OCI-LY7 (cell line): ENCODE measurements around the gene GTF3C4. TPM values are rescaled to one million over a fixed set of nuclear protein-coding genes. Genes with fewer than 3 reads are reported as not detected.

Experiments
- BruUV-seq: library from RNA; stranded (reverse); fragments of 400-500 nt; replicated peaks from 2 replicates; lab custom pipeline; 2021; lab: Mats Ljungman, UMichigan
- CTCF ChIA-PET: fragments of 300-600 bp; sonication (Branson Sonifier 250); formaldehyde crosslinking; loops from one replicate; lab custom pipeline; 2022; ENCODE audit warnings: antibody characterized with exemption; ENCODE audit not compliant: unreplicated experiment; lab: Charles Lee
- POLR2A ChIA-PET: fragments of 300-600 bp; sonication (Branson Sonifier 250); formaldehyde crosslinking; loops from one replicate; lab custom pipeline; 2022; ENCODE audit warnings: antibody characterized with exemption; lab: Charles Lee
- DNase-seq: peaks from one replicate; pipeline ENCODE4 v3.0.0-alpha.2; 2015; ENCODE audit warnings: low spot score
- H2AFZ ChIP-seq: fragments of 200-600 bp; sonication (generic), shearing (Covaris generic); 2 replicates; pipeline ENCODE4 v1.6.1; 2014; ENCODE audit warnings: mild to moderate bottlenecking, antibody characterized with exemption, low read length, moderate library complexity
- H3K27ac ChIP-seq: fragments of 200-600 bp; sonication (generic); 2 replicates; pipeline ENCODE4 v1.5.1; 2014; ENCODE audit warnings: mixed run types, low read depth, mild to moderate bottlenecking, moderate library complexity, low read length, inconsistent platforms; ENCODE audit not compliant: poor library complexity, severe bottlenecking
- H3K36me3 ChIP-seq: fragments of 200-600 bp; sonication (generic); 2 replicates; pipeline ENCODE4 v1.6.1; 2014; ENCODE audit warnings: mild to moderate bottlenecking, antibody characterized with exemption, low read length, moderate library complexity, mixed read lengths; ENCODE audit not compliant: insufficient read depth
- H3K4me1 ChIP-seq: fragments of 200-600 bp; sonication (generic); 2 replicates; pipeline ENCODE4 v1.5.1; 2014; ENCODE audit warnings: mild to moderate bottlenecking, low read length; ENCODE audit not compliant: insufficient read depth, poor library complexity, severe bottlenecking
- H3K4me2 ChIP-seq: fragments of 200-600 bp; sonication (generic); 2 replicates; pipeline ENCODE4 v1.6.1; 2014; ENCODE audit warnings: mild to moderate bottlenecking, low read length
- H3K4me3 ChIP-seq: fragments of 200-600 bp; sonication (generic); 2 replicates; pipeline ENCODE4 v1.5.1; 2014; ENCODE audit warnings: mild to moderate bottlenecking, low read depth, low read length; ENCODE audit not compliant: poor library complexity, severe bottlenecking
- H3K79me2 ChIP-seq: fragments of 200-600 bp; sonication (generic); 2 replicates; pipeline ENCODE4 v1.6.1; 2016; ENCODE audit warnings: low read depth, mild to moderate bottlenecking, low read length, moderate library complexity, mixed read lengths; ENCODE audit not compliant: insufficient read depth
- H3K9me2 ChIP-seq: fragments of 200-600 bp; sonication (generic); 2 replicates; pipeline ENCODE4 v1.6.1; 2016; ENCODE audit warnings: mild to moderate bottlenecking, low read length, mixed read lengths; ENCODE audit not compliant: insufficient read depth
- H3K9me3 ChIP-seq: fragments of 200-600 bp; sonication (generic); 2 replicates; pipeline ENCODE4 v1.6.1; 2014; ENCODE audit warnings: mild to moderate bottlenecking, mixed run types, low read length, mixed read lengths
- H4K20me1 ChIP-seq: fragments of 200-600 bp; sonication (generic); 2 replicates; pipeline ENCODE4 v1.6.1; 2014; ENCODE audit warnings: mild to moderate bottlenecking, antibody characterized with exemption, low read length, moderate library complexity, mixed read lengths; ENCODE audit not compliant: insufficient read depth
- EZH2phosphoT487 ChIP-seq: fragments of 200-600 bp; sonication (generic); IDR thresholded peaks from 2 replicates; pipeline ENCODE4 v1.6.1; 2018; ENCODE audit warnings: low read depth, borderline replicate concordance, mild to moderate bottlenecking, mixed run types, antibody characterized with exemption, low read length, moderate library complexity, mixed read lengths
- intact Hi-C: fragments of 100-400 bp; cut with micrococcal nuclease; formaldehyde crosslinking; loops from one replicate; pipeline ENCODE4 v1.10.0; 2022; ENCODE audit not compliant: unreplicated experiment
- total RNA-seq, 2 experiments: library from RNA; depleted of rRNA in 1 of 2; stranded (reverse); fragments of >200 nt in 1 of 2; shearing (Covaris generic) in 1 of 2; gene quantifications; 2 replicates each; pipeline ENCODE4 v1.2.3, GENCODE V29; 2014 to 2022
- TF ChIP-seq, protein P1 (sequence below): fragments of 200-600 bp; sonication (generic); conservative IDR thresholded peaks from 2 replicates; pipeline ENCODE4 v1.5.1; 2014; ENCODE audit warnings: mild to moderate bottlenecking, antibody characterized with exemption, low read length, moderate library complexity, mixed read lengths

GTF3C4 gene
- total RNA-seq, 2 experiments from 2014 or later: 15.7 to 19.0 TPM

DNA sequence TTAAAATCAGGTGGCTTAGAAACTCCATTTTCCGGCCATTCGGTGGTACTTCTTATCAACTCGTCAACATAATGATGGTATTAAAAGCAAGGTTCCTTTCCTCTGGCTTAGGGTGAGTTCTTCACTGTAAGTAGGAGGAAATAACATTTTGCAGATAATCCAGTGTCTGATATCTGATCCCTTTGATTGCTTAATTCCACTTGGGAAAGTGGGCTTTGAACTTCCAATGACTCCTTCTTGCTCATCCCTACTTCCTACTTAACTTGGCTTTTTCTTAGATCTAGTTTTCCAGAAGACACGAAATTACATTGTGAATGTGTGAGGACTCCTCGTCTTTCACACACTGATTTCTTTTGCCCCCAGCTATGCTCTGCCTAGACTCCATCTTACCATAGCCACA lies 32.0 kb upstream of the GTF3C4 start:
- Histone ChIP-seq H3K4me2 (no peak overlapping the region), H3K27ac (no peak overlapping the region), H3K4me1 (no peaks in the 10 kb centered on the region), H3K36me3 (peaks cover 79% of the 10 kb centered on the region), H3K9me2 (no peaks in the 10 kb centered on the region), H2AFZ (no peak overlapping the region), H3K79me2 (no peaks in the 10 kb centered on the region), H3K4me3 (no peak overlapping the region), H3K9me3 (no peaks in the 10 kb centered on the region), H4K20me1 (no peaks in the 10 kb centered on the region)
- ChIA-PET POLR2A (no interaction called here), CTCF (no interaction called here)
- no peak for TF ChIP-seq EZH2phosphoT487
- TF ChIP-seq, protein P1, sequence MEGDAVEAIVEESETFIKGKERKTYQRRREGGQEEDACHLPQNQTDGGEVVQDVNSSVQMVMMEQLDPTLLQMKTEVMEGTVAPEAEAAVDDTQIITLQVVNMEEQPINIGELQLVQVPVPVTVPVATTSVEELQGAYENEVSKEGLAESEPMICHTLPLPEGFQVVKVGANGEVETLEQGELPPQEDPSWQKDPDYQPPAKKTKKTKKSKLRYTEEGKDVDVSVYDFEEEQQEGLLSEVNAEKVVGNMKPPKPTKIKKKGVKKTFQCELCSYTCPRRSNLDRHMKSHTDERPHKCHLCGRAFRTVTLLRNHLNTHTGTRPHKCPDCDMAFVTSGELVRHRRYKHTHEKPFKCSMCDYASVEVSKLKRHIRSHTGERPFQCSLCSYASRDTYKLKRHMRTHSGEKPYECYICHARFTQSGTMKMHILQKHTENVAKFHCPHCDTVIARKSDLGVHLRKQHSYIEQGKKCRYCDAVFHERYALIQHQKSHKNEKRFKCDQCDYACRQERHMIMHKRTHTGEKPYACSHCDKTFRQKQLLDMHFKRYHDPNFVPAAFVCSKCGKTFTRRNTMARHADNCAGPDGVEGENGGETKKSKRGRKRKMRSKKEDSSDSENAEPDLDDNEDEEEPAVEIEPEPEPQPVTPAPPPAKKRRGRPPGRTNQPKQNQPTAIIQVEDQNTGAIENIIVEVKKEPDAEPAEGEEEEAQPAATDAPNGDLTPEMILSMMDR: no peak
- BruUV-seq: no TSS peak
- no peak for DNase-seq
- intact Hi-C loops: no loop called here

DNA sequence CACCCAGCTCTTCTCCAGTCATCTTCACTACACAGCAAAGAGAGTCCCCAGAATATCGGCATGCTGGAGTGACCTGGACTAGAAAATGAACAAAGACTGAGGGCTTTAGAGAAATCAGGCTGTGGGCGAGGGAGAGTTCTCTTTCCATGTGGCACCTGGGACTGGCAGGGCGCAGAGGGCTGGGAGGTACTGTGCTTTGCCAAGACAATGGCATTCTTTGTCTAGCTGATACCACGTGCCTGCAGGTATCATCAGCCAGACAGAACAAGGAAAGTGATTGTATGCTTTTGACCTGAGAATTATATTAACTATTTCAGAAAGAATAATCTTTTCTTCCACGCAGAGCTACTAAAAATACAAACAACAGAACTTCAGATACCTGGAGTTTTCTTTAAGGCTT lies 30.9 kb upstream of the GTF3C4 start:
- DNase-seq: no peak
- no TSS peak for BruUV-seq
- no peaks in the 10 kb centered on the region for H3K9me2 ChIP-seq
- no peaks in the 10 kb centered on the region for H3K4me1 ChIP-seq
- no peak overlapping the region for H3K4me2 ChIP-seq
- no peaks in the 10 kb centered on the region for H3K9me3 ChIP-seq
- no peak overlapping the region for H2AFZ ChIP-seq
- peaks cover 83% of the 10 kb centered on the region for H3K36me3 ChIP-seq
- no peak for TF ChIP-seq EZH2phosphoT487
- TF ChIP-seq, protein P1: no peak
- POLR2A ChIA-PET: no interaction called here
- H3K27ac ChIP-seq: no peak overlapping the region
- CTCF ChIA-PET: no interaction called here
- no peak overlapping the region for H3K4me3 ChIP-seq
- no peaks in the 10 kb centered on the region for H3K79me2 ChIP-seq
- no peaks in the 10 kb centered on the region for H4K20me1 ChIP-seq
- intact Hi-C loops: no loop called here

DNA sequence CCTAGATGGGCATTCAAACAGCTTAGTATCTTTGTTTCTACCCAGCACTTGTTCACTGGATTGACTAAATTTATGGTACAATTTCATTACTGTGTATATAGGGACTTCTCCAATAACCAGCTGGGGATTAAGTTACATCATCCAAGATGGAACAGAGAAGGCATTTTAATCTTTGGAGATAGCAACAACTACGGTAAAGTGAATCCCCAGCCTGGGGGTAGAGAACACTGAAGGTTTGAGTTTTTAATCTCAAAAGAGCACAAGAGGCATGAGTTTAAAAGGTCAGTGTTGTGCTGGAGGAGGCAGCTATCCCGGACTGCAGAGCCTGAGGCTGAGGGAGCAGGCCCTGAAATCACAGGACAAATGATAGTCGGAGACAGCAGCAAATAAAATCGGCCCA lies 29.0 kb upstream of the GTF3C4 start:
- Histone ChIP-seq H3K9me3 (no peaks in the 10 kb centered on the region), H3K36me3 (peaks cover 98% of the 10 kb centered on the region), H3K4me2 (no peak overlapping the region), H3K9me2 (no peaks in the 10 kb centered on the region), H4K20me1 (no peaks in the 10 kb centered on the region), H3K4me3 (no peak overlapping the region), H3K4me1 (no peaks in the 10 kb centered on the region), H3K79me2 (no peaks in the 10 kb centered on the region), H2AFZ (no peak overlapping the region), H3K27ac (no peak overlapping the region)
- ChIA-PET CTCF (no interaction called here), POLR2A (interaction anchor here (0.9 kb wide), 1 partner anchor 30 kb away, joined by 3 read pairs; no protein-coding TSS in a partner anchor)
- TF ChIP-seq EZH2phosphoT487: no peak
- TF ChIP-seq, protein P1: no peak
- no TSS peak for BruUV-seq
- no peak for DNase-seq
- intact Hi-C loops: no loop called here
